SIG-M5 treated with dmso at 0.1 percent for 504 hours (cell line): ENCODE data around the gene ROMO1.
A peak's percentile ranks its signal among the peaks of the same experiment; 100 is the strongest.
"Not testable (repeated sequence)": the region's sequence is repeated elsewhere in the genome, so short reads cannot be mapped to it uniquely, and the experiment has no call there.

Experiments used
- DNase-seq: peaks from one replicate; lab custom pipeline; 2025; ENCODE audit not compliant: unreplicated experiment; lab: John Stamatoyannopoulos, UW

ROMO1 gene

GRCh38 chr20:35709259-35709658 is 10.1 kb downstream of the ROMO1 start:
- DNase-seq = no peak

- no peak for DNase-seq
Measured at GRCh38 chr20:35710039-35710438, 10.8 kb downstream of the ROMO1 start.

- DNase-seq = no peak
Measured at GRCh38 chr20:35710884-35711587, 11.8 kb downstream of the ROMO1 start.

- no peak for DNase-seq
Measured at GRCh38 chr20:35711588-35712209, 12.5 kb downstream of the ROMO1 start.

- not testable (repeated sequence) for DNase-seq
Measured at GRCh38 chr20:35713120-35713519, 13.9 kb downstream of the ROMO1 start.

- no peak for DNase-seq
Measured at GRCh38 chr20:35714127-35714526, 14.9 kb downstream of the ROMO1 start.

GRCh38 chr20:35715652-35716051 is 16.4 kb downstream of the ROMO1 start:
- DNase-seq = no peak

- no peak for DNase-seq
Measured at GRCh38 chr20:35716330-35716729, 17.1 kb downstream of the ROMO1 start.

GRCh38 chr20:35718321-35718720 is 19.1 kb downstream of the ROMO1 start:
- not testable (repeated sequence) for DNase-seq

GRCh38 chr20:35718972-35719635 is 19.9 kb downstream of the ROMO1 start:
- DNase-seq = no peak

- no peak for DNase-seq
Measured at GRCh38 chr20:35719717-35720116, 20.5 kb downstream of the ROMO1 start.

GRCh38 chr20:35720165-35721123 is 21.2 kb downstream of the ROMO1 start:
- no peak for DNase-seq

GRCh38 chr20:35721219-35721618 is 22.0 kb downstream of the ROMO1 start:
- no peak for DNase-seq

- no peak for DNase-seq
Measured at GRCh38 chr20:35721621-35722020, 22.4 kb downstream of the ROMO1 start.

- DNase-seq = not testable (repeated sequence)
Measured at GRCh38 chr20:35723275-35723639, 24.1 kb downstream of the ROMO1 start.

GRCh38 chr20:35723652-35724320 is 24.6 kb downstream of the ROMO1 start:
- DNase-seq = not testable (repeated sequence)

GRCh38 chr20:35724321-35725230 is 25.4 kb downstream of the ROMO1 start:
- no peak for DNase-seq

GRCh38 chr20:35726842-35727711 is 27.9 kb downstream of the ROMO1 start:
- peak; percentile 54 for DNase-seq
